HG02678 (cell line): ENCODE data around the gene KL.

ENCODE experiments used
- ATAC-seq: cut with Tn5 transposase; IDR thresholded peaks from one replicate; pipeline ENCODE4 v1.9.1; 2021; ENCODE audit warnings: mild to moderate bottlenecking, moderate library complexity; ENCODE audit not compliant: unreplicated experiment

Gene KL

GRCh38 chr13:33078263-33078662, 62.0 kb downstream of the KL start:
- ATAC-seq: no peak

DNA sequence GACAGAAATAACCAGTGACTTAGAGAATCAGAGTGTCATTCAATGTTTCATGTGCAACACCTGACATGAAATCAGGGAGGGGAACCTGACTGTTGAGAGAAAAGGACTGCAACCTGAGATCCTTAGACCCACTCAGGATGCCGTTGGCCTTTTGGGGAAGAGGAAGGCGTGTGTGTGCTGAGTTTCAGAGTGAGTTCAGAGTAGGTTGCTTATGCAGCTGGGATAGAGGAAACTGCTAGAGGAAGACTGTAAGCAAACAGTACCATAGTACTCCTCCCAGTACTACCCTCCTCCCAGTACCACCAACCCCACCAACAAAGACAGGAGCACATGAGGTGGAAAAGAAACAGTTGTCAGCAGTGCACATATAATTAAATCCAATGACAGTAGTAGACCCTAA, 63.7 kb downstream of the KL start:
- no peak for ATAC-seq

DNA sequence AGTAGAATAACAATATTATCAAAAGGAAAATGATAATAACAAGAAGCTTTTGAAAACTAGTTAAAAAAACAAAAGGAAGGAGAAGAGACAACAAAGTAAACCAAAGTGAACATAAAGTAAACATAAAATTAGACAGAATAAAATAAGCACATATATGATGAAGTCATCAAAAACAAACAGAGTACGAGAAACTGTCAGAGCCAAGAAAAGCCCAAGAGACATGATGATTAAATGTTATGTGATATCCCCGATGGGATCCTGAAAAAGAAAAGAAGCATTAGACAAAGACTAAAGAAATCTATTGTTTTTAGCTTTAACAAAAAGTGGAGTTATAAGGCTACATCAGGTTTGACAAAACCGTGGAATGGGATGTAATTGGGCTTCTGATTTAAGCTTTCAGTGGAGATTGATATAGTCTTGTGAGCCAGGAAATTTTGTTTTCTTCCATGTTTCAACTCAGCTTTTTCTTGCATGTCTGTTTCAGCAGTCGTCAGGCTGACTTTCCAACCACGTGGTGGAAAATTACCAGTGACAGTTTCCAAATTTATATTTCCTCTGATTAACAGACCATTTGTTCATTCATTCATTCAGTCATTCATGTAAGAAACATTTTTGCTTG, 64.9 kb downstream of the KL start:
- no peak for ATAC-seq

- no peak for ATAC-seq
These were observed 65.4 kb downstream of the KL start for GRCh38 chr13:33081666-33082065.

DNA sequence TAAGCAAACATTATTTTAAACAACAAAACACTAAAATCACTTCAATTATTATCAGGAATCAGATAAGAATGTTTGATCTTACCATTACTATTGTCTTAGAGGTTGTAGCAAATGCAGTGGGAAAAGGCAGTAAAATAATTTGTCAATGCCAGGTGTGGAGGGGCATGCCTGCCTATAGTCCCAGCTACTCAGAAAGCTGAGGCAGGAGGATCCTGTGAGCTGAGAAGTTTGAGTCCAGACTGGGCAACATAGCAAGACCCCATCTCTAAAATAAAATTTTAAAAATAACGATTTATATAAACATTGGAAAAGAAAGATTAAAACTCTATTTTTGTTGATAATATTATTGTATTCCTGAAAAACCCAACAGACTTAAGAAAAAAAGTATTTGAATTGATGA, 66.8 kb downstream of the KL start:
- no peak for ATAC-seq

DNA sequence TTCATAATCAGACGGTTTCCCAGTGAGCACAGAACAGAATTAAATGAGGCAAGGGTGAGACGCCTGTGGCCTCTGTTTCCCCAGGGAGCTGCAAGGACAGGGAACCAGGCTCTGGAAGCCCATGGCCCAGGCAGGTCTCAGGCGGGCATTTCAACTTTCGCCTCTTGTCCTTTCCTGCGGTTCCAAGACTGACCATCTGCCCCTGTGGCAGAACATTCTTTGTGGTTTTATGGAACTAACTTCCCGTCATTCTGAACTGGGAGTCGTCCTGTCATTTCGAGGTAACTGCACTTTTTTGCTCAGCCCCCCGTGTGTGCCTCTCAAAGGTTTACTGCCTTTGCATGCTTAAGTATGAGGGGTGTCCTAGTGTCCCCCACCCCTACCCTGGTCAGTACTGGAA, 70.9 kb downstream of the KL start:
- ATAC-seq: no peak

GRCh38 chr13:33087790-33088189, 71.6 kb downstream of the KL start:
- no peak for ATAC-seq

DNA sequence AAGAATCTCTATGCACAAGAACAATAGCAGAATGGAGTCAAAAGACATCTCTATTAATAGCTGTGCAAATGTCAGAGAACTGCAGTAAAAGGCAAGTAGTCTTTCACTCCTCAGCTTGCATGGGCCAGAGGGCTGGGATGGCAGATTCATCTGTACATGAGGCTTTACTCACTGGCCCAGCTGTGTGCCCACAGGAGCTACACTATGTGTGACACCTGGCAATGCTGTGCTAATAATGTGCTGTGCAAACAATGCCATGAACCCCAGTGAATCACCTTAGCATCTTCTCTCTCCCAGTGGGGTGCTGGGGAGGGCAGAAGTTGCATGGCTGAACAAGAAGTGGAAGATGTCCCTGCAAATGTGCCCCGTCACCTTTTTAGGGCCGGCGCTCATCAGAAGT, 73.1 kb downstream of the KL start:
- ATAC-seq: no peak

DNA sequence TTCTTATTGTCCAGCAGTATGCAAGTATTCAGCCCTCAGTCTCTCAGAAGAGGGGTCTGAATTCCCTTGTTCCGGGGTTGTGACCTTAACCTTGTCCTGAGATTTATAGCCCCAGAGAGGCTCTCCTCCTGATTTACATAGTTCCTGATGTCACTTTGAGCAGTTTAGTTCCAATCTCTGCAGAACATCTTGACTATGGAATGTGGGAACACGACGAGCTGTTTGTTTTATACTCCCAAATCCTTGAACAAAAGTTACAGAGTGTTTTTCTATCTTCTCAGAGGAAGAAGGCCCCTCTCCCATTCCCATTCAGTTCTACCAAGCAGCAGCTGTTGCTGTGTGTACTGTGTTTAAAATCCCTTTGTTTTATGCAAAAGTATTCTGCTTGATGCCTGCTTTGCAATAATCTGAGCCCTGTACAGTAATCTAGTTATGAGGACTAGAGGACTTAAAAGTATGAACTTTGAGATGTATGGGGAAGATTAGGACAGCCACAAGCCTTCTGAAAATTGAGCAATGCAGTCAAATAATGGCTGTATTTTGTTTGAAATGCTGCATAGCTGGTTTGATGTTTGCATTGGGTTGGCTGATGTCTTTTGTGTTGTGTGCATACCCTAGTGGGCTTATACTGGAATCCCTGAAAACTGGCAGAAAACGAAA, 74.7 kb downstream of the KL start:
- no peak for ATAC-seq

DNA sequence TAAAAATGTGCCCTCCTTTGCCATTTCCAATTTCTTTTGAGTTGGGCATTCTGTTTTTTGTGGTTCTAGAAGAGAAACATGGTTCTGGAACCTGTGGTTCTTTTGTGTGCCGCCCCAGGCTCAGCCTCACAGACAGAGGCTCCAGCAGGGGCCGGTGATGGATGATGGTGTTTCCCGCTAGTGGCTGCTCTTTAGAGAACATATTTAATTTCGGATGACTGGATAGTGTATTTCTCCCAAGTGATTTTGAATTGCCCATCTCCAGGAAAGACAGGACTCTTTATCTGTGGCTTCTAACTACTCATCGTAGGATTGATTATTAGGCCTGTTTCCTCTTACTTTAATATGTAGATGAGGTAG, 75.2 kb downstream of the KL start:
- ATAC-seq: no peak

- no peak for ATAC-seq
These were observed 76.1 kb downstream of the KL start for GRCh38 chr13:33092073-33092987.

GRCh38 chr13:33096886-33097605, 80.8 kb downstream of the KL start:
- ATAC-seq: no peak

GRCh38 chr13:33099860-33100259, 83.6 kb downstream of the KL start:
- ATAC-seq: no peak

DNA sequence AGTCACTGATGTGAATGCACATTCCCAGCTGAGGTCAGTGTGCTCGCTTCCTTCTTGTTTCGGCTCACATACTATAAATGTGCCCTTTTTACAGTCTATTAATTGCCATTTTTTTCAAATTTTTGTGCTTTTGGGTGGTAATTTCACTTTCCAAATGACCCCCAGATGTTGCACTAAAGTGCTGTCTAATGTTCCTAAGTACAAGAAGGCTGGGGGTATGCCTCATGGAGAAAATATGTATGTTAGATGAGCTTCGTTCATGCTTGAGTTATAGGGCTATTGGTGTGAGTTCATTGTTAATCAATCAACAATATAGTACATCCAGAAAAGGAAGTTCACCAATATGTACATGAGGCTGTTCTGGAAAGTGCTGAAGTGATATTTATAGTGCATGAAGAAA, 84.7 kb downstream of the KL start:
- no peak for ATAC-seq

DNA sequence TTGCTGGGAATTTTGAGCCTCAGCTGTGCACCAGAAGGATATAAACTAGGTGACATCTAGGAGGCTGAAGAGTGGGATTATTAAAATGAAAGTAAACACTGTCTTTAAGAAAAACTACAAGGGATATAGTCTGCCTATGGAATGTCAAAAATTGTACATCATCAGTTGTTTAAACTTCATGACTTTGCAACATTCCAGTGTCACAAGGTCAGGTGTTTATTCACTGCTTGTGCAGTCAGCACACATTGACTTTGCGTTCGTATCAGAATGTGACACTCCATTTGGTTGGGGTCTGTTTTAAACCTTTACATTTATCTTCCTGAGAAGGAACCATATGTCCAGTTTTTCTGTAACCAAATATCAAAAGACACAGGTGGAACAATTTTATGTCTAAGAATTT, 85.6 kb downstream of the KL start:
- ATAC-seq: no peak

DNA sequence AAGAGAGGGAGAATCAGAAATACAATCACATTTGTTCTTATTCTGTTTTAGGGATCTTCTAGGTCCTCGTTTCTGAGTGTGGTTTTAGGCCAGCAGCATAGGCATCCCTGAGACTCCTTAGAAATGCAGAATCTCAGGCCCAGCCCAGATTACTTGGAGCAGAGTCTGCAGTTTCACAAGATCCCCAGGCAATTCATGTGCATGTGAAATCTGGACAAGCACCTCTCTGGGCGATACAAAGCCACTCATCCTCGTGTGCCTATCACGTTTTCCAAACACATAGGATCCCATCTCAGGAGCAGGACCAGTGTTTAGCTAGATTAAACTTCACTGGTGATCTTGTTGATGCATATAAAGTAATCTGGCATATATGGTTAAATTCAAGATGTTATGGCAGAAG, 87.2 kb downstream of the KL start:
- no peak for ATAC-seq

GRCh38 chr13:33105387-33106005, 89.3 kb downstream of the KL start:
- ATAC-seq: no peak

GRCh38 chr13:33106656-33107360, 90.6 kb downstream of the KL start:
- ATAC-seq: peak; percentile 36

GRCh38 chr13:33107361-33107760, 91.1 kb downstream of the KL start:
- no peak for ATAC-seq

DNA sequence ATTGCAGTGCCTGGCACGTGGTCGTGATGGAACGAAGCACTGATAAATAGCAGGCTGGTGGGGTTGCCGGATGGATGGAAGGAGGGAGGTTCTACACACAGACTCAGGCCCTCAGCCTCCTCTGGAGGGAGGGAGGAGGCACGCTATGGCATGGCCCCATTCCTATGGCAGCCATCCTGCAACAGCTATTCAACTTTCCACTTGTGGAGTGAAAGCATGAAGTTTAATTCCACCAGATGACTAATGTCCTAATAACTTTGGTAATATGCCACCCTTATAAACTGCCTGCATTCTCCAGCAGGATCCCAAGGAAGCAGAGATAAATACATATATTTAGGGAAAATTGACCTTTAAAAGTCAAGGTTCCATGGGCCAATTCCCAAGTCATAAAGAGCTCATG, 92.4 kb downstream of the KL start:
- ATAC-seq: no peak
